ENCODE results near the gene SCD. TPM values are rescaled to one million over a fixed set of nuclear protein-coding genes. Genes with fewer than 3 reads are reported as not detected.
"Not testable (repeated sequence)": the region's sequence is repeated elsewhere in the genome, so short reads cannot be mapped to it uniquely, and the experiment has no call there.

The SCD gene
- total RNA-seq, 1 donor from 2014 or later = 159 TPM

DNA sequence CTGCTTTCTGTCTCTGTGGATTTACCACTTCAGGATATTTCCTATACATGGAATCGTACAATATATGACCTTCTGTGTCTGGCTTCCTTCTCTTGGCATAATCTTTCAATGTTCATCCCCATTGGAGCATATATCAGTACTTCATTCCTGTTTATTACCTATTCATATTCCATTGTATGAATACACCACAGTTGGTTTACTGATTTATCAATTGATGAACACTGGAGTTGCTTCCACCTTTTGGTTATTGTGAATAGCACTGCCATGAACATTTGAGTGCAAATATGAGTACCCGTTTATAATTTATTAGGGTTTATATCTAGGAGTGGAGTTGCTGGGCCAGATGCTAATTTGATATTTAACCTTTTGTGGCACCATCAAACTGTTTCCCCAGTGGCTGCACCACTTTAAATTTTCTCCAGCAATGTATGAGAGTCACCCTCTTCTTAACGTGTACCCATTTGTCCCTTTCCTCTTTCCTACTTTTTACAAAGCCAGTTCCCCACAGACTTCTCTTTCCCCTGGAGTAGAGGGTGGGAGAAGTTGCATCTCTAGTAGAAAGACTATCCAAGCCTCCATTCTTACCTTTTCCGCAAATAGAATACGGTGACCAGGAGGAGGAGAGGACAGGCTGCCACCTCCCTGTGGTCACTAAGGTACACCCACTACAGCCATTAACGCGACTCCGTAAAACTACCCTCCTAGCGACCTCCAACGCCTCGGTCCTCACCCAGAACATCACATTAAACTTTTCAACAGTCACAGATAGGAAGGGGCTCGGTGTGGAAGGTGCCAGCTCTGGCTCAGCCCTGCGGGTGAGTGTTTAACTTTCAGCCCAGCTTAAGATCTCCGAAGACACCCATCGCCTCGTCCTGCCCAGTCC lies 25.6 kb downstream of the SCD start:
- Mint-ChIP-seq H3K27ac (no peak overlapping the region), H3K36me3 (no peaks in the 10 kb centered on the region), H3K27me3 (ENCODE audit: low read depth) (no peaks in the 10 kb centered on the region), H3K9me3 (no peaks in the 10 kb centered on the region), H3K4me3 (no peak overlapping the region), H3K4me1 (peaks cover 22% of the 10 kb centered on the region)
- DNase-seq (ENCODE audit: low spot score in 2 of 2, unreplicated experiment in 2 of 2) = no peak
- TF ChIP-seq, protein P1, sequence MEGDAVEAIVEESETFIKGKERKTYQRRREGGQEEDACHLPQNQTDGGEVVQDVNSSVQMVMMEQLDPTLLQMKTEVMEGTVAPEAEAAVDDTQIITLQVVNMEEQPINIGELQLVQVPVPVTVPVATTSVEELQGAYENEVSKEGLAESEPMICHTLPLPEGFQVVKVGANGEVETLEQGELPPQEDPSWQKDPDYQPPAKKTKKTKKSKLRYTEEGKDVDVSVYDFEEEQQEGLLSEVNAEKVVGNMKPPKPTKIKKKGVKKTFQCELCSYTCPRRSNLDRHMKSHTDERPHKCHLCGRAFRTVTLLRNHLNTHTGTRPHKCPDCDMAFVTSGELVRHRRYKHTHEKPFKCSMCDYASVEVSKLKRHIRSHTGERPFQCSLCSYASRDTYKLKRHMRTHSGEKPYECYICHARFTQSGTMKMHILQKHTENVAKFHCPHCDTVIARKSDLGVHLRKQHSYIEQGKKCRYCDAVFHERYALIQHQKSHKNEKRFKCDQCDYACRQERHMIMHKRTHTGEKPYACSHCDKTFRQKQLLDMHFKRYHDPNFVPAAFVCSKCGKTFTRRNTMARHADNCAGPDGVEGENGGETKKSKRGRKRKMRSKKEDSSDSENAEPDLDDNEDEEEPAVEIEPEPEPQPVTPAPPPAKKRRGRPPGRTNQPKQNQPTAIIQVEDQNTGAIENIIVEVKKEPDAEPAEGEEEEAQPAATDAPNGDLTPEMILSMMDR (IDR thresholded peaks at IDR 0.05; ENCODE audit: unreplicated experiment) = no peak

DNA sequence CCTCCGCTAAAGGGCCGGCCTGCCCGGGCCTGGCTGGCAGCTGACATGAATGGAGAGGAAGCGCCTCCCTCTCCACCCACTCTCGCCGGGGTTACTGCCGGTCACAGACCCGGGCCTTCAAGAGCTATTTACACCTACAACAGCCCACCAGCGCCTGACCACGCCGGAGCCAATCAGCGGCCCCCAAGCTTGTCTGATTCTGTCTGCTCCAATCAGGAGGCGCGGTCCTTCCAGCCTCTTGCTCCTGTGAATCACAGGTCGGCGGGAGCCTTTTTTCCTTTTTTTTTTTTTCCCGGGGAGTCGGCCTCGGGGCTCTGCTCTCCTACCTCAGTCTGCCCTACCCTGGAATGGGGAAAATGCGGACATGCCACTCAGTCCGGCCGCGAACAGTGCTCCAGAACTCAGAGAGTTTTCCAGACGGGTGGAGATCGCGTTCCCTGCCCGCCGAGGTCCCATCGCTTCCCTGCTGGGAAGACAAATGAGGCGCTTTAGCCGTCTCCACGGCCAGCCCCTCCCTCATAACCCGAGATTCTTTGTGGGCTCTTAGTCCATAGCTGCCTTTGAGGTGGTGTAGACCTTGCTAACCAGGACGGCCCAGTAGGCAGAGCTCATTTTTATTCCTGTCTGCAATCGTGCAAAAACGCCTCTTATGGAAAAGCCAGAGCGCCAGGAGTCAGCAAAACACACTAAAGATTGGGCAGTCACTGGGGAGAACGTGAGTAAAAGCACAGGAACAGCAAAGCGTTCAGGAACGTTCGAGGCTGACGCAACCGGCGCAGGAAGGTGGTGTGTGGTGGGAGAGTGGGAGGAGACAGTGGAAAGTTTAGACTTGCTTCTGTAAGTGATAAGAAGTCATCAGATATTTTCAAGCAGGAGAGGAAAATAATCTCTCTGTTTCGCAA lies 26.5 kb downstream of the SCD start:
- Mint-ChIP-seq H3K4me3 (no peak overlapping the region), H3K4me1 (peaks cover 24% of the 10 kb centered on the region), H3K27ac (no peak overlapping the region), H3K27me3 (ENCODE audit: low read depth) (no peaks in the 10 kb centered on the region), H3K9me3 (no peaks in the 10 kb centered on the region), H3K36me3 (no peaks in the 10 kb centered on the region)
- TF ChIP-seq, protein P1 (IDR thresholded peaks at IDR 0.05; ENCODE audit: unreplicated experiment) = no peak
- DNase-seq (ENCODE audit: low spot score in 2 of 2, unreplicated experiment in 2 of 2) = peak; percentile 83 to 87

DNA sequence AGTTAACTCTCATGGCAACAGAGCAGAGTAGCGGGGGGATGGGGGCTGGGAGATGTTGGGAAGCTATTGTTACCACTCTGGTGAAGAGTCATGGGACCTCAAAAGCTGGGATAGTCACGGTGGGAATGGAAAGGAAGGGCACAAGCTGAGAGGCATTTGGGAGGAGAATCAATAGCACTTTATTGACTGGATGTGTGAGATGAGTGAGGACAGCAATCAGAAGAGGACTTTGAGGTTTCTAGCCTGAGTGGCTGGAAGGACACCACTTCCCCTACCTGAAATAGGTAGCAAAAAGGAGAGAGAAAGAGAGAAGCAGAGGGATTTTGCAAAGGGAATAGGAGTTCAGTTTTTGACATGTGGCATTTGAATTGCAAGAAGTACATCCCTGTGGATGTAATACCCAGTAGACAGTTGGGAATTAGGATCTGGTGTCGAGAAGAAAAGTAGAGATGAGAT lies 27.2 kb downstream of the SCD start:
- H3K9me3 Mint-ChIP-seq = no peaks in the 10 kb centered on the region
- H3K4me3 Mint-ChIP-seq = no peak overlapping the region
- DNase-seq (ENCODE audit: low spot score in 2 of 2, unreplicated experiment in 2 of 2) = no peak
- no peak overlapping the region for H3K27ac Mint-ChIP-seq
- H3K36me3 Mint-ChIP-seq = no peaks in the 10 kb centered on the region
- no peaks in the 10 kb centered on the region for H3K27me3 Mint-ChIP-seq (ENCODE audit: low read depth)
- H3K4me1 Mint-ChIP-seq = peaks cover 24% of the 10 kb centered on the region
- TF ChIP-seq, protein P1 (IDR thresholded peaks at IDR 0.05; ENCODE audit: unreplicated experiment) = no peak

DNA sequence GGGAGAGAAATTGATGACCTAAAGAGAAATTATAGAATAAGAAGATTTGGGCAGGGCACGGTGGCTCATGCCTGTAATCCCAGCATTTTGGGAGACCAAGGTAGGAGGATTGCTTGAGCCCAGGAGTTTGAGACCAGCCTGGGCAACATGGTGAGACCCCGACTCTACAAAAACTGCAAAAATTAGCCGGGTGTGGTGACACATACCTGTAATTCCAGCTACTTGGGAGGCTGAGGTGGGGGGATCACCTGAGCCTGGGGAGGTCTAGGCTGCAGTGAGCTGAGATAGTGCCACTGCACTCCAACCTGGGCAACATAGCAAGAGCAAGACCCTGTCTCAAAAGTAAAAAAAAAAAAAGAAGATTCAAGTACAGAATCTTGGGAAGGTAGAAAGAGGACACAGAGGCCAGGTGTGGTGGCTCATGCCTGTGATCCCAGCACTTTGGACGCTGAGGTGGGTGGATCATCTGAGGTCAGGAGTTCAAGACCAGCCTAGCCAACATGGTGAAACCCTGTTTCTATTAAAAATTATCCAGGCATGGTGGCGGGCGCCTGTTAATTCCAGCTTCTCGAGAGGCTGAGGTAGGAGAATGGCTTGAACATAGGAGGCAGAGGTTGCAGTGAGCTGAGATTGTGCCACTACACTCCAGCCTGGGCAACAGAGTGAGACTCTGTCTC lies 27.8 kb downstream of the SCD start:
- not testable (repeated sequence) for DNase-seq (ENCODE audit: low spot score in 2 of 2, unreplicated experiment in 2 of 2); H3K4me3 Mint-ChIP-seq; H3K27ac Mint-ChIP-seq; H3K9me3 Mint-ChIP-seq; H3K36me3 Mint-ChIP-seq; H3K27me3 Mint-ChIP-seq (ENCODE audit: low read depth)
- H3K4me1 Mint-ChIP-seq = peaks cover 24% of the 10 kb centered on the region

DNA sequence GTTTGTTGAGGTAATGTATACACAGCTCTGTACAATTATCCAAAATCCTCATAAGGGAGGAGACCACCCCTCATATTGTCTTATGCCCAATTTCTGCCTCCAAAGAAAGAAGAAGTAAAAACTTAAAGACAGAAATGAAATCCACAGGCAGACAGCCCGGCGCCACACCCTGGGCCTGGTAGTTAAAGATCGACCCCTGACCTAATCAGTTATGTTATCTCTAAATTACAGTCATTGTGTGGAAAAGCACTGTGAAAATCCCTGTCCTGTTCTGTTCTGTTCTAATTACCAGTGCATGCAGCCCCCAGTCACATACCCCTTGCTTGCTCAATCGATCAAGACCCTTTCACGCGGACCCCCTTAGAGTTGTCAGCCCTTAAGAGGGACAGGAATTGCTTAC lies 29.6 kb downstream of the SCD start:
- H3K27ac Mint-ChIP-seq = peak overlapping the region; percentile 68
- DNase-seq (ENCODE audit: low spot score in 2 of 2, unreplicated experiment in 2 of 2); H3K4me3 Mint-ChIP-seq; H3K4me1 Mint-ChIP-seq; H3K9me3 Mint-ChIP-seq; H3K36me3 Mint-ChIP-seq; H3K27me3 Mint-ChIP-seq (ENCODE audit: low read depth): not testable (repeated sequence)

DNA sequence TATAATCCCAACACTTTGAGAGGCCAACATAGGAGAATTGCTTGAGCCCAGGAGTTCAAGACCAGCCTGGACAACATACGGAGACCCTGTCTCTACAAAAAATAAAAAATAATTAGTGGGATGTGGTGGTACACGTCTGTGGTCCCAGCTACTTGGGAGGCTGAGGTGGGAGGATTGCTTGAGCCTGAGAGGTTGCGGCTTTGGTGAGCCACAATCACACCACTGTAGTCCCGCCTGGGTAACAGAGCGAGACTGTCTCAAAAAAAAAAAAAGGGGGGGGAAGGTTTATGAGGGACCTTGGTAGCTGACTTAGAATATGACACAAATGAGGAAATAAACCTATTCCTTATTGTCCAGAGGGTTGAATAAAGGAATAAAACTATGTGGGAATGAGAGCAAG lies 30.8 kb downstream of the SCD start:
- H3K9me3 Mint-ChIP-seq = no peaks in the 10 kb centered on the region
- peaks cover 8% of the 10 kb centered on the region for H3K4me1 Mint-ChIP-seq
- H3K27me3 Mint-ChIP-seq (ENCODE audit: low read depth) = no peaks in the 10 kb centered on the region
- H3K27ac Mint-ChIP-seq = no peak overlapping the region
- no peak overlapping the region for H3K4me3 Mint-ChIP-seq
- peaks cover 19% of the 10 kb centered on the region for H3K36me3 Mint-ChIP-seq
- DNase-seq (ENCODE audit: low spot score in 2 of 2, unreplicated experiment in 2 of 2) = no peak
- TF ChIP-seq, protein P1 (IDR thresholded peaks at IDR 0.05; ENCODE audit: unreplicated experiment) = no peak

Data from mesothelial cell of epicardium (in vitro differentiated cells).